ENCODE measurements around the gene THEMIS2. TPM values are rescaled to one million over a fixed set of nuclear protein-coding genes. Genes with fewer than 3 reads are reported as not detected.
A peak's percentile ranks its signal among the peaks of the same experiment; 100 is the strongest.

The THEMIS2 gene
- polyA plus RNA-seq, 3 donors, result 306 to 618 (median 344) TPM

- no peak for DNase-seq
- Histone ChIP-seq H2AFZ (ENCODE audit: insufficient read depth, low read depth, low read length, poor library complexity, severe bottlenecking) (no peak overlapping the region), H3K4me1 (ENCODE audit: control insufficient read depth in 1 of 2, insufficient read depth in 2 of 2, low read length in 2 of 2) (peaks cover 98 to 99% of the 10 kb centered on the region in 2 donors), H3K27me3 (ENCODE audit: control insufficient read depth in 2 of 2, insufficient read depth in 2 of 2, low read length in 2 of 2) (no peaks in the 10 kb centered on the region), H3K27ac (ENCODE audit: low read depth in 1 of 2, low read length in 2 of 2) (peak overlapping the region; percentile 99 to 100), H3K4me2 (replicated peaks; ENCODE audit: extremely low read depth, low read length, poor library complexity, severe bottlenecking) (peak overlapping the region; percentile 37), H3K36me3 (replicated peaks in 1 of 2; ENCODE audit: control insufficient read depth in 1 of 2, insufficient read depth in 2 of 2, low read length in 2 of 2) (peaks cover 74 to 87% of the 10 kb centered on the region in 2 donors), H3K9ac (ENCODE audit: insufficient read depth, low read length, poor library complexity, severe bottlenecking) (peak overlapping the region; percentile 84), H3K4me3 (replicated peaks in 1 of 3; ENCODE audit: low read depth in 2 of 3, low read length in 3 of 3) (peak overlapping the region in 1 of 3 experiments; percentile 63), H3K79me2 (ENCODE audit: insufficient read depth, low read length) (peaks cover 88% of the 10 kb centered on the region), H4K20me1 (ENCODE audit: insufficient read depth, low read length) (peaks cover 56% of the 10 kb centered on the region), H3K9me3 (replicated peaks in 1 of 2; ENCODE audit: control insufficient read depth in 1 of 2, insufficient read depth in 1 of 2, low read length in 2 of 2) (no peaks in the 10 kb centered on the region)
- H3K9me3 Mint-ChIP-seq, result peaks cover 0 to 1% (median 0%) of the 10 kb centered on the region in 7 donors
- H3K36me3 Mint-ChIP-seq, result peaks cover 79 to 98% of the 10 kb centered on the region in 2 donors
- peaks cover 0 to 4% (median 0%) of the 10 kb centered on the region in 3 donors for H3K27me3 Mint-ChIP-seq (ENCODE audit: low read depth in 3 of 3)
- 88% methylated on average over 13 of the region's 13 CpGs for WGBS (ENCODE audit: insufficient coverage)
- H3K27ac Mint-ChIP-seq, result peak overlapping the region; percentile 99 to 100 (median 99)
- intact Hi-C loops (cut with micrococcal nuclease), result no loop called here
- peaks cover 90% of the 10 kb centered on the region for H3K4me1 Mint-ChIP-seq
- peak overlapping the region; percentile 40 to 67 for H3K4me3 Mint-ChIP-seq
- no peak for TF ChIP-seq CTCF (IDR thresholded peaks at IDR 0.05)
Measured at GRCh38 chr1:27883536-27883935, 11.2 kb downstream of the THEMIS2 start.

GRCh38 chr1:27884006-27884954 is 11.9 kb downstream of the THEMIS2 start:
- Mint-ChIP-seq H3K27me3 (ENCODE audit: low read depth in 3 of 3) (peaks cover 0 to 4% (median 0%) of the 10 kb centered on the region in 3 donors), H3K4me1 (peaks cover 90% of the 10 kb centered on the region), H3K36me3 (peaks cover 79 to 98% of the 10 kb centered on the region in 2 donors), H3K9me3 (peaks cover 0 to 1% (median 0%) of the 10 kb centered on the region in 7 donors), H3K4me3 (peak overlapping the region; percentile 67 to 80), H3K27ac (peak overlapping the region; percentile 99 to 100 (median 99))
- H3K4me1 ChIP-seq (ENCODE audit: control insufficient read depth in 1 of 2, insufficient read depth in 2 of 2, low read length in 2 of 2), result peaks cover 98 to 99% of the 10 kb centered on the region in 2 donors
- peak overlapping the region; percentile 99 to 100 for H3K27ac ChIP-seq (ENCODE audit: low read depth in 1 of 2, low read length in 2 of 2)
- peak overlapping the region; percentile 84 for H3K9ac ChIP-seq (ENCODE audit: insufficient read depth, low read length, poor library complexity, severe bottlenecking)
- H2AFZ ChIP-seq (ENCODE audit: insufficient read depth, low read depth, low read length, poor library complexity, severe bottlenecking), result no peak overlapping the region
- peak in 2 of 3 donors; percentile 80 to 89 for DNase-seq
- no peaks in the 10 kb centered on the region for H3K27me3 ChIP-seq (ENCODE audit: control insufficient read depth in 2 of 2, insufficient read depth in 2 of 2, low read length in 2 of 2)
- H3K79me2 ChIP-seq (ENCODE audit: insufficient read depth, low read length), result peaks cover 88% of the 10 kb centered on the region
- H3K4me2 ChIP-seq (replicated peaks; ENCODE audit: extremely low read depth, low read length, poor library complexity, severe bottlenecking), result peak overlapping the region; percentile 67
- H4K20me1 ChIP-seq (ENCODE audit: insufficient read depth, low read length), result peaks cover 48% of the 10 kb centered on the region
- 53% methylated on average over 23 of the region's 24 CpGs for WGBS (ENCODE audit: insufficient coverage)
- H3K9me3 ChIP-seq (replicated peaks in 1 of 2; ENCODE audit: control insufficient read depth in 1 of 2, insufficient read depth in 1 of 2, low read length in 2 of 2), result no peaks in the 10 kb centered on the region
- H3K4me3 ChIP-seq (replicated peaks in 1 of 3; ENCODE audit: low read depth in 2 of 3, low read length in 3 of 3), result peak overlapping the region in 1 of 3 experiments; percentile 63
- intact Hi-C loops (cut with micrococcal nuclease), result no loop called here
- TF ChIP-seq CTCF (IDR thresholded peaks at IDR 0.05), result no peak
- H3K36me3 ChIP-seq (replicated peaks in 1 of 2; ENCODE audit: control insufficient read depth in 1 of 2, insufficient read depth in 2 of 2, low read length in 2 of 2), result peaks cover 74 to 87% of the 10 kb centered on the region in 2 donors

Data from CD14-positive monocyte (primary cell).